SK-N-MC (cell line): ENCODE results near the gene ZG16B.

Experiments used
- EZH2 ChIP-seq: fragments of 200-600 bp; sonication (generic); IDR thresholded peaks from one replicate; pipeline ENCODE4 v1.6.1; 2017; ENCODE audit warnings: antibody characterized with exemption
- FOXP2 ChIP-seq: optimal IDR thresholded peaks from 2 replicates; pipeline ENCODE3; 2011; ENCODE audit warnings: mild to moderate bottlenecking, moderate library complexity; ENCODE audit not compliant: insufficient read depth; ENCODE audit errors: extremely low read length, control extremely low read depth
- POLR2AphosphoS5 ChIP-seq: IDR thresholded peaks from 2 replicates; pipeline ENCODE4 v1.6.1; 2012; ENCODE audit warnings: mild to moderate bottlenecking, low read depth, low read length, borderline replicate concordance

- TF ChIP-seq EZH2 (no peak), POLR2AphosphoS5 (no peak), FOXP2 (no peak)
Measured at GRCh38 chr16:2826591-2827373, 3.3 kb upstream of the ZG16B start.
